ENCODE data around the gene NAV2. TPM values are rescaled to one million over a fixed set of nuclear protein-coding genes. Genes with fewer than 3 reads are reported as not detected.

The NAV2 gene
- total RNA-seq, 1 experiment from 2014 or later = 23.3 TPM

DNA sequence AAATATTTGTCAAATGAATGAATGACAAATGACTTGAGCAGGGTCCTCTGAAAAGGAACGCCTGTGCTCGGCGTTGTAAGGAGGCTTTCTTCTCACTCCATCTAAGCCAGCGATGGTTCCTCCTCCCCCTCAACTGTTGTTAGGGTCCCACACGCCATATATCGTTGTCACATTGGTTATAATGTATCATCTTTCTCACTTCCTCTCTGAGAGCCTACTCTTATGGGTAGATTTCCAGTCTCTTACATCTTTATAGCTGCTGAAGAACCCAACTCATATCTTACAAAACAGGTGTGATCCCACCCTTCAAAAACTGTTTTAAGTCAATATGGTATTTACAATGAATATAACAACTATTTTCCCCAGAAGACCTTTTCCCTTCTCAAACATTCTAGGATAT is 81.5 kb downstream of the NAV2 start:
- intact Hi-C loops (cut with micrococcal nuclease; ENCODE audit: unreplicated experiment) = no loop called here
- ChIA-PET POLR2A (ENCODE audit: unreplicated experiment) (no interaction called here), CTCF (no interaction called here)
- DNase-seq = no peak
- Histone ChIP-seq H3K4me1 (replicated peaks; ENCODE audit: insufficient read depth) (no peaks in the 10 kb centered on the region), H3K27me3 (ENCODE audit: insufficient read depth, low read depth) (no peaks in the 10 kb centered on the region), H3K79me2 (ENCODE audit: low read depth) (peaks cover 5% of the 10 kb centered on the region), H3K9me3 (ENCODE audit: insufficient read depth, low read depth) (no peaks in the 10 kb centered on the region), H4K20me1 (ENCODE audit: insufficient read depth) (no peaks in the 10 kb centered on the region), H3K9me2 (ENCODE audit: insufficient read depth) (no peaks in the 10 kb centered on the region), H3K4me2 (no peak overlapping the region), H2AFZ (no peak overlapping the region), H3K4me3 (no peak overlapping the region), H3K27ac (no peak overlapping the region), H3K36me3 (ENCODE audit: low read depth) (no peaks in the 10 kb centered on the region), H3F3A (ENCODE audit: insufficient read depth, low read depth) (no peaks in the 10 kb centered on the region)
- BruUV-seq (replicated peaks) = no TSS peak
- TF ChIP-seq, protein P1, sequence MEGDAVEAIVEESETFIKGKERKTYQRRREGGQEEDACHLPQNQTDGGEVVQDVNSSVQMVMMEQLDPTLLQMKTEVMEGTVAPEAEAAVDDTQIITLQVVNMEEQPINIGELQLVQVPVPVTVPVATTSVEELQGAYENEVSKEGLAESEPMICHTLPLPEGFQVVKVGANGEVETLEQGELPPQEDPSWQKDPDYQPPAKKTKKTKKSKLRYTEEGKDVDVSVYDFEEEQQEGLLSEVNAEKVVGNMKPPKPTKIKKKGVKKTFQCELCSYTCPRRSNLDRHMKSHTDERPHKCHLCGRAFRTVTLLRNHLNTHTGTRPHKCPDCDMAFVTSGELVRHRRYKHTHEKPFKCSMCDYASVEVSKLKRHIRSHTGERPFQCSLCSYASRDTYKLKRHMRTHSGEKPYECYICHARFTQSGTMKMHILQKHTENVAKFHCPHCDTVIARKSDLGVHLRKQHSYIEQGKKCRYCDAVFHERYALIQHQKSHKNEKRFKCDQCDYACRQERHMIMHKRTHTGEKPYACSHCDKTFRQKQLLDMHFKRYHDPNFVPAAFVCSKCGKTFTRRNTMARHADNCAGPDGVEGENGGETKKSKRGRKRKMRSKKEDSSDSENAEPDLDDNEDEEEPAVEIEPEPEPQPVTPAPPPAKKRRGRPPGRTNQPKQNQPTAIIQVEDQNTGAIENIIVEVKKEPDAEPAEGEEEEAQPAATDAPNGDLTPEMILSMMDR (conservative IDR thresholded peaks at IDR 0.05) = no peak
- TF ChIP-seq EZH2 (IDR thresholded peaks at IDR 0.05; ENCODE audit: low read depth) = no peak

GRCh38 chr11:19795082-19795481 is 82.4 kb downstream of the NAV2 start:
- Histone ChIP-seq H3K79me2 (ENCODE audit: low read depth) (peaks cover 5% of the 10 kb centered on the region), H2AFZ (no peak overlapping the region), H3K9me2 (ENCODE audit: insufficient read depth) (no peaks in the 10 kb centered on the region), H3K27ac (no peak overlapping the region), H3K4me2 (no peak overlapping the region), H3K9me3 (ENCODE audit: insufficient read depth, low read depth) (no peaks in the 10 kb centered on the region), H3F3A (ENCODE audit: insufficient read depth, low read depth) (peaks cover 5% of the 10 kb centered on the region), H3K27me3 (ENCODE audit: insufficient read depth, low read depth) (no peaks in the 10 kb centered on the region), H3K36me3 (ENCODE audit: low read depth) (no peaks in the 10 kb centered on the region), H3K4me3 (no peak overlapping the region), H3K4me1 (replicated peaks; ENCODE audit: insufficient read depth) (peaks cover 7% of the 10 kb centered on the region), H4K20me1 (ENCODE audit: insufficient read depth) (no peaks in the 10 kb centered on the region)
- ChIA-PET CTCF (no interaction called here), POLR2A (ENCODE audit: unreplicated experiment) (no interaction called here)
- TF ChIP-seq EZH2 (IDR thresholded peaks at IDR 0.05; ENCODE audit: low read depth) = no peak
- TF ChIP-seq, protein P1 (conservative IDR thresholded peaks at IDR 0.05) = no peak
- intact Hi-C loops (cut with micrococcal nuclease; ENCODE audit: unreplicated experiment) = no loop called here
- BruUV-seq (replicated peaks) = no TSS peak
- no peak for DNase-seq

DNA sequence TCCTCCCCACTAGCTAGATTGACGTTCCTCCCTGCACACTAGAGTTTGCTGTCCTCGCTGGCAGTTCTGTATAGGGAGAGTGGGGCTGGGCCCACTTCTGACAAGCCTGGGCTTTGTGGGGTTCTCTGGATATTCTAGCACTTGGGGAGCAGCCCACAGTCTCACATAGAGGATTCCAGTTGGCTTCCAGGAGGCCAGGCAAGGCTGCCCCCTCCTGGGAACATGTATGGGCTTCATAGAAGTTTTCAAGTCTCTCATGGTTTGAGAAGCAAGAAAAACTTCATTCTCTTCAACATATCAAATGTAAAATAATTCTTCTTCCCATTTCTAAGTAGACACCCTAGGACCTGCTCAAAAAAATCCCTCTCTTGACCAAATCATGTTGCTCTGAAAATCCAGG is 87.5 kb downstream of the NAV2 start:
- peak overlapping the region; percentile 55 for H3K4me2 ChIP-seq
- no peaks in the 10 kb centered on the region for H3K9me3 ChIP-seq (ENCODE audit: insufficient read depth, low read depth)
- no TSS peak for BruUV-seq (replicated peaks)
- peaks cover 57% of the 10 kb centered on the region for H3K4me1 ChIP-seq (replicated peaks; ENCODE audit: insufficient read depth)
- DNase-seq = no peak
- POLR2A ChIA-PET (ENCODE audit: unreplicated experiment) = interaction anchor here (0.6 kb wide), 2 partner anchors 22 to 67 kb away, joined by 4 to 16 read pairs; no protein-coding TSS in a partner anchor
- no peaks in the 10 kb centered on the region for H3K27me3 ChIP-seq (ENCODE audit: insufficient read depth, low read depth)
- peaks cover 5% of the 10 kb centered on the region; the same call in 1 of the 2 replicates for H4K20me1 ChIP-seq (ENCODE audit: insufficient read depth)
- intact Hi-C loops (cut with micrococcal nuclease; ENCODE audit: unreplicated experiment) = loop anchor here (2.0 to 10.0 kb wide), 3 partner anchors 23 to 725 kb away; no protein-coding TSS in a partner anchor
- H3K36me3 ChIP-seq (ENCODE audit: low read depth) = no peaks in the 10 kb centered on the region
- no peak overlapping the region for H3K4me3 ChIP-seq
- TF ChIP-seq EZH2 (IDR thresholded peaks at IDR 0.05; ENCODE audit: low read depth) = no peak
- TF ChIP-seq, protein P1 (conservative IDR thresholded peaks at IDR 0.05) = no peak; the same call in 1 of the 2 replicates
- H3K27ac ChIP-seq = peak overlapping the region; percentile 43
- no peak overlapping the region for H2AFZ ChIP-seq
- H3K9me2 ChIP-seq (ENCODE audit: insufficient read depth) = no peaks in the 10 kb centered on the region
- peaks cover 25% of the 10 kb centered on the region for H3K79me2 ChIP-seq (ENCODE audit: low read depth)
- CTCF ChIA-PET = interaction anchor here (0.6 kb wide), 1 partner anchor 121 kb away, joined by 5 read pairs; no protein-coding TSS in a partner anchor
- peaks cover 36% of the 10 kb centered on the region for H3F3A ChIP-seq (ENCODE audit: insufficient read depth, low read depth)

Data from PC-9 (cell line).